NCI-H128 (cell line): ENCODE data around the gene PHF11.

Experiments
- DNase-seq: peaks from one replicate; lab custom pipeline; 2025; ENCODE audit not compliant: unreplicated experiment; lab: John Stamatoyannopoulos, UW

The PHF11 gene

DNA sequence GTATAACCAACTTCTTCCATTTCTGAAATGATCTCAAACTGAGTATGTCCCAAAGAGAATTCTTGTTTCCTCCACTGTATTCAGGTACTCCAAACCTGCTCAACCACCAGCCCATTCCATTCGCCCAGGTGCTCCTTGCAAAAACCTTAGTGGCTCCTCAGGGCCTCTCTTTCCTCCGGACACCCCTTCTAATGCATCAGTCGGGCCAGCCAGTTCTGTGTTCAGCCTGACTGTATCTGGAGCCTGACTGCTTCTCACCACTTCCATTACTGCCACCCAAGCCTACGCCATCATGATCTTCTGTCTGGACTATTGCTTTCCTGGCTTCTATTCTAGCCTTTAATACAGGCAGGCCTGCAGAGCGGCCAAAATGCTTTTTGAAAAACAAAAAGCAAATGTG, 1.5 kb downstream of the PHF11 start:
- no peak for DNase-seq

DNA sequence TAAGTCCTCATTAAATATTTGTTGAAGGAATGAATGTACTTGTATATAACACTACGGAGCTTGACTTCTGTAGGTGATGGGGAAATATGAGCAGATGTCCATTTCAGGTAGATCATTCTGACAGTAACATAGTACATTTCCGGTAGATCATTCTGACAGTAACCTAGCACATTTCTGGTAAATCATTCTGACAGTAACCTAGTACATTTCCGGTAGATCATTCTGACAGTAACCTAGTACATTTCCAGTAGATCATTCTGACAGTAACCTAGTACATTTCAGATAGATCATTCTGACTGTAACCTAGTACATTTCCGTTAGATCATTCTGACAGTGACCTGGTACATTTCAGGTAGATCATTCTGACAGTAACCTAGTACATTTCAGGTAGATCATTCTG, 2.5 kb downstream of the PHF11 start:
- no peak for DNase-seq

DNA sequence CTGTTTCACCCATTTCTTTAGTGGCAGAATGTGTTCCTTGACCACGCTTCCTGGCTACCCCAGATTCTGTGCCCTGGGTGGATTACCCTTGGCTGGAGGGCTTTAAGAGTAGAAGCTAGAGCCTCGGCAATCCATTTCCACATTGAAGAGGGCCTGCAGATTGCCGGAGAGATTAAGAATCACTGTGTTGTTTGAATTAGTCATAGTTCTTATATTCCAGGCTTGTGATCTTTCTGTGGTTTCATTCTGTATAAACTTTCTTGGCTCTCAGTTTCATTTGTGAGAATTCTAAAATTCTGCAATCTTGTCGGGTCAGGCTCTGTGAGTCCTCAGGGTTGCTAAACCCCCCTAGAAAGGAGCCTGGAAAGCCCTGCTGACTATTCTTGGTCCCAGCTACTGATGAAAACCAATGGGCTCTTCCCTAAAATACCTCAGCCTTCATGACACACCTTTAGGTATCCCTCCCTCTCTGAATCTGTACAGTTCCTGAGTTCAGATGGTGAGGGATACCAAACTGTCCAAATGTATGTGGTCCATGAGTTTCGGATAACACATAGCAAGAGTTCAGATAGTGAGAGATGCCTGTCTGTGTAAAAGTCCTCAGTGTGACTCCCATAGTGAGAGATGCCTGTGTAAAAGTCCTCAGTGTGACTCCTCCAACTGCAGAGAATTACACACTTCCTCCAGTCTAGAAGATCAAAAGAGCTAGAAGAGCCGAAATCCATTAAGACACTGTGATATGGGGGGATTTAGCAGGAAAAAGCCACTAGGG, 4.3 kb downstream of the PHF11 start:
- no peak for DNase-seq

DNA sequence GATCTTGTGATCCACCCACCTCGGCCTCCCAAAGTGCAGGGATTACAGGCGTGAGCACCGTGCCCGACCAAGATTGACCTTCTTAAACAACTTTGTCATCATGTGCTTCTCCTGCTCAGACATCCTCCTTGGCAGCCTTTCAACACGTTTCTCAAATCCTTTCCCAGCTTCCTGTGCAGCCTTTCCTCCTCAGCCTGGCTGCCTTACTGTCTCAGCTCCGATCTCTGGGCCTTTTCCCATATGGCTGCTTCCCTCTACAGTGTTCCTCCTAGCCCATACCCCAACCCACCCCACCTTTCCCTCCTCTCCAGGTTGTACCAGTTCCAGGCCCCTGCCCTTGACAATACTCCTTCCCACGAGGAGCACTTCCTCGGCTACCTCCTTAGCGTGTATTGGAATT, 7.2 kb downstream of the PHF11 start:
- no peak for DNase-seq

DNA sequence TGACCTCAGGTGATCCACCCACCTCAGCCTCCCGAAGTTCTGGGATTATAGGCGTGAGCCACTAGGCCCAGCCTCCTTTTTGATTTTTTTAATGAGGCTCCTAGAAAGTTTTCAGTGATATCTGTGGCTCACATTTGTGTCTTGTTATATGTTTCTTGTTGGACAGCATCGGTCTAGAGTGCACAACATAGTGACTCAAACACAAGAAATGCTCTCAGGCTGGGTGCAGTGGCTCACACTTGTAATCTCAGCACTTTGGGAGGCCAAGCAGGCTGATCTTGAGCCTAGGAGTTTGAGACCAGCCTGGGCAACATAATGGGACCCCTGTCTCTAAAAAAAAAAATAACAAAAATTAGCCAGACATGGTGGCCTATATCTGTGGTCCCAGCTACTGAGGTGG, 8.2 kb downstream of the PHF11 start:
- DNase-seq, result no peak

DNA sequence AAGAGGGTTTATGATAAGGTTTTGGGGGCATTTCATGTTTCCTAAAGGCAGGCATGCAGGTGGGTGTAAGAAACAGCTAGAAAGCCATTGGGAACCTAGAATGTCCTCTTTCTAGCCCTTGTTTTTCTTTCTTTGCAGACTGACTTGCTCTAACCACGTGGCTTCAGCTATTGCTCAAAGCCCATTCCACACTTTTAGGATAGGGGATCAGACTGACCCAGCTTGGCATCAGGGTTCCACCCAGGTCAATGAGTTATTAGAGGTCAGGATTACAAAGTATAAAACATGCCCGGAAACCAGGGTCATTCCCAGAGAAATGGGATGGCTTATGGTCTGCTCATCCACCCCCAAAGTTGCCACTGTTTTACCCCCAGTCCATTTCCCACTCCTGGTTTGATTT, 16.8 kb downstream of the PHF11 start:
- no peak for DNase-seq

DNA sequence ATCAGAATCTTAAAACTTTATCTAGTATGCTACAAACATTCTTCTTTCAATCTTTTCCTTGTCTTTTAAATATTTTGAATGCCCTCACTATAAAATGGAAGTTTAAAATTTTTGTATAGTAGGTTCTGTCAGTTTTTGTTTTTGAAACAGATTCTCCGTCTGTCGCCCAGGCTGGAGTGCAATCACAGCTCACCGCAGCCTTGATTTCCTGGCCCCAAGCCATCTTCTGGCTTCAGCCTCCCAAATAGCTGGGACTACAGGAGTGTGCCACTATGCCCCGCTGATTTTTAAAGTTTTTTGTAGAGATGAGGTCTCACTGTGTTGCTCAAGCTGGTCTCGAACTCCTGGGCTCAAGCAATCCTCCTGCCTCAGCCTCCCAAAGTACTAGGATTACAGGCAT, 20.7 kb downstream of the PHF11 start:
- DNase-seq, result no peak

DNA sequence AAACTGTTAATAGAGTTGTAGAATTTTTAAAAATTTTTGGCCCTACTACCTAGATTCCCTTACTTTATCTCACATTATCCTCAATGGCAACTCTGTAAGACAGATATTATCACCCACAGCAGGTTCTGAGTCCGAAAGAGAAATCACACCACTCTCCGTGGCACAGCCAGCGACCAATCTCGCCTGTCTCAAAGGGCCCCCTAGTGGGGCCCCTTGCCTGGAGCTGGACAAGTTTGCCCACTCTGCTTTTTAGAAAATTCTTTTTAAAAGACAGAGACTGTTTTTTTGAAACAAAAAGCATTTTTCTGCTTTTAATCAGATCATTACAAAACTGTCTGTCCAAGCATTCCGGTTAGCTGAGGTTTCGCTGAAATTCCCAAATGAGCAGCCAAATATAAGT, 21.7 kb downstream of the PHF11 start:
- no peak for DNase-seq

DNA sequence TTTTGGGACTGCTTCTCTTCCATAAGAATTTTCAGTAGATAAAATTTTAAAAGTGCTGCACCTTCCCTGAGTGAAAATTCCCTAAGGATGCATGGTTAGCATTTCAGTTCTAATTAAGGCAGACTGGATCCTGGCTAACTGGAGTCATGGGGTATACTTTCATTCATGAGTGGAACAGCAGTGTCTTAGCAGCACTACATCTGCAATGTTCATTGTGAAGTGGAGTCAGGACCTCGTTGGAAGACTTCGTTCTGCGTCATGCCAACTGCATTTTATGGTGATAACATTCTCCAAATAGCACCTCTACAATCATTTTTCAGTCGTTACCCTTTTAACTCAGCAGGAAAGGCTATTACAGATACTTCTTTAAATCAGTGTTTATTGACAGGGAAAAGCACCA, 25.5 kb downstream of the PHF11 start:
- no peak for DNase-seq

DNA sequence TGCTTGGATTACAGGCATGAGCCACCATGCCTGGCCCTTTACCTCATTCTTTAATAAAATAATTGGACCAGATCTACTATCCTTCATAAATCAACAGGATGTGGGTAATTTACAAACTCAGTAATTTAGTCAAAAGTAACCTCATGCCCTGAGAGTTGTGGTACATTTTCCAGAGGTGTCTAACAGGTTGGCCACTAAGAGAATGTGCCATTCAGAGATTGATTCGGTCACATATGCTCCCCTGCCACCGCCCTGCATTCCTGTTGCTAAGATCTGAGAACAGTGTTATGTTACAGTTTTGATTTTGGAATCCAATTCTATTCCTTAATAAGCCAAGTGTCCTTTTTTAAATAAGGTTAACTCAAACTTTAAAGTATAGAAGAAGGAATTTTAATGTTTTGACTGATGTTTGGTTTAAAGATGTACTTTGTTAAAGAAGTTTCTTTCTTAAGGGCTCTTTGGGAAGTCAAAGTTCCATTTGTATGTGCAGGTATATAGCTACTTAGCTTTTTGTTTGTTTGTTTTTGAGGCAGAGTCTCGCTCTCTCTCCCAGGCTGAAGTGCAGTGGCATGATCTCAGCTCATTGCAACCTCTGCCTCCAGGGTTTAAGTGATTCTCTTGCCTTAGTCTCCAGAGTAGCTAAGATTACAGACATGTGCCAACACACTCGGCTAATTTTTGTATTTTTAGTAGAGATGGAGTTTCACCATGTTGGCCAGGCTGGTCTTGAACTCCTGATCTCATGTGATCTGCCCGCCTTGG, 29.2 kb downstream of the PHF11 start:
- no peak for DNase-seq

DNA sequence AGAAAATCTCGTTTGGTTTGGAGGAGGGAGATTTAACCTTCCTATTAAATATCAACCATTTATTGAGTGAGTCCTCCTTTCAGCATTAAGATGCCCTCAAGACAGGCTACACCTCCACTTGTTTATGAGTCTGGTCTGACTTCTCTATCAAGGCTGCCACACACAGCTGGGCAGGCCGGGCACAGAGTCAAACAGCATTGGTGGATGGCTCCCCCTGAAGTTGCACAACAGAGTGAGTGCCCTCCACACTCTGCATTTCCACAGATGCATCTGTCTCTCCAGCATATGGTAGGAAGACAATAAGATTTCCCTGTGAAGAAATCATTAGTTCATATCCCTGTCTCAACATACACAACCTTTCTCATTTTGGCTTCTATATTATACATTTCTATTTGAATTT, 31.4 kb downstream of the PHF11 start:
- DNase-seq, result no peak

DNA sequence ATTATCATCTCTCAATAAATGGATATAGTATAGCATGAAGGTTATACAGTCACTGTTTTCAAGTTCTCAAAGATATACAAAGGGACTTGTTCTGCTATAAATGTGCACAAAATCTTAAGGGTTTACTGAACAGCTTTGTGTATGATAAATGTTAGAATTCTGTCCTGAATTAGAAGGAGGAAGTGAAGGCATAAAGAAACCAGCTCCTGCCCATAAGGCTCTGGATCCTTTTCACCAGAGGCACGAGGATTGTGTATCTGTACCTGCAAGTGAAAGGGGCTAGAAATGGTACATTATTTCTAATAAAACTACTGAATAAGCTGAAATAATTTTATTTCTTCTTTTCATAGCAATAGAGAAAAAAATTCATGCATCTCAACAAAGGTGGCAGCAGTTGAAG, 32.4 kb downstream of the PHF11 start:
- no peak for DNase-seq

DNA sequence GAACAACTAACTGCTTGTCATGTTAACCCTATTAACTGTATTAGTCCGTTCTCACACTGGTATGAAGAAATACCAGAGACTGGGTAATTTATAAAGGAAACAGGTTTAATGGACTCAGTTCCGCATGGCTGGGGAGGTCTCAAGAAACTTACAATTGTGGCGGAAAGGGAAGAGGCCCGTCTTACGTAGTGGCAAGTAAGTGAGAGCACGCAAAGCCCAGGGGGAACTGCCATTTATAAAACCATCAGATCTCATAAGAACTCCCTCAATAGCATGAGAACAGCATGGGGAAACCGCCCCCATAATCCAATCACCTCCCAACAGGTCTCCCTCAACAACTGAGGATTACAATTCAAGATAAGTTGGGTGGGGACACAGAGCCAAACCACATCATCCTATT, 34.7 kb downstream of the PHF11 start:
- no peak for DNase-seq

DNA sequence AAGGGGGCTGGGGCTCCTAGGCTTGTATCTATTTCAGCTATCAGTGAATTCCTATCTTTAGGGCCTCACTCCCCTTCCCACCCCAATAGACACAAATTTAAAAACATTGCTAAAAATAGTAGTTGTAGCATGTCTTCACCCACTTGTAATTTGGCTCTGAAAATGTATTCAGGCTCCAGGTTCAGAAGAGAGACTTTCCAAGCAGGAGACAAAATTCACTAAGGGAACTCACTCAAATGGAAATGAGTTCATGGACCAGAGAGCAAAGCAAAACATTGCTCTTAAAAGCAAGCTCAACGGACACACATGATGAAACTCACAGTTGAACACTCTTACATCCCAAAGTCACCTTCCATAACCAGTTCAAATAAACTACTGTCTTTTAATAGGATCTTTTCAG, 36.8 kb downstream of the PHF11 start:
- no peak for DNase-seq

DNA sequence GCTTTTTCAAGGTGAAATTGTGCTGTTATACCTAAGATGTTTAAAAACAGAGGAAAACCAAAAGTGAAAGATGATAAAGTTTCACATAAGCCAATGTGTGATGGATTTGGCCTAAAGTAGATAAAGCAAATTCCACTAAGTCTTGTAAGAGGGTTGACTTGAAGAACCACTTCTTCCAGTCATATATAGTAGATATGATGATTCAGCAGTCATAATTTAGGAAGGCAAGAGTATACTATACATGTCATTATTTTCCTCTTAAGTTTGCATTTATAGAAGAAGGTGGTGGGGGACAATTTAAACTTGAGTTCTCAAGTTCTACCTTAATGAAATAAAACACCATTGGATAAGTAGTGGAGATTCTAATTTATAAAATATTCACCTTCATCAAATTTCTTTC, 37.3 kb downstream of the PHF11 start:
- no peak for DNase-seq

DNA sequence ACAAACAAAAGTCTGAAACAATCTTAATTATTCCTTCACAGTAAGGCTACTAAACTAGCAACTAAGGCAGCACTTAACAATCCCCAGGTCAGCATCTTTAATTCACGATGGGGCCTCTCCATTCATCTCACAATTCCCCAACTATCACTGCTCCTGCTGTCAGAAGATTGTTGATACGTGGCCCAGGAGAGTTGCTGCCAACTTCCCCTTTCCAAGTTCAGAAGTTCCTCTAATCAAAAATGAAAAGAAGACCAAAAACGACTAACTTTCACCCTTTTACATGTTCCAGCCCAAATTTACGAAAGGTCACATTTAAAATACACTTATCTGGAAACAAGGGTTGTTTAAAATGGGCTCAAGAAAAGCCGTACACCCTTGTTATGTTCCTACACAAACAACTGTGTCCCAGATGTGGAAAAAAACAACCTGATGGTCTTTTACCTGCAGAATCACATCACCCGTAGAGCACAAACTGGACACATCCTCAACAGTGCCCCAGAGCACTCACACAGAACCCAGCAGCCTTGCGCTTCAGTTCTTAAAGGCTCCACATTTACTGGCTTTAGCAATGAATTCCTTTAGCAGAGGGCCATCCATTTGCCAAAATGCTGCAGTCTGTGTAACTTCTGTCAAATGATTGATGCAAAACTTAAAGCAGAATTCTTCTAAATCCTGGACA, 38.0 kb downstream of the PHF11 start:
- no peak for DNase-seq

DNA sequence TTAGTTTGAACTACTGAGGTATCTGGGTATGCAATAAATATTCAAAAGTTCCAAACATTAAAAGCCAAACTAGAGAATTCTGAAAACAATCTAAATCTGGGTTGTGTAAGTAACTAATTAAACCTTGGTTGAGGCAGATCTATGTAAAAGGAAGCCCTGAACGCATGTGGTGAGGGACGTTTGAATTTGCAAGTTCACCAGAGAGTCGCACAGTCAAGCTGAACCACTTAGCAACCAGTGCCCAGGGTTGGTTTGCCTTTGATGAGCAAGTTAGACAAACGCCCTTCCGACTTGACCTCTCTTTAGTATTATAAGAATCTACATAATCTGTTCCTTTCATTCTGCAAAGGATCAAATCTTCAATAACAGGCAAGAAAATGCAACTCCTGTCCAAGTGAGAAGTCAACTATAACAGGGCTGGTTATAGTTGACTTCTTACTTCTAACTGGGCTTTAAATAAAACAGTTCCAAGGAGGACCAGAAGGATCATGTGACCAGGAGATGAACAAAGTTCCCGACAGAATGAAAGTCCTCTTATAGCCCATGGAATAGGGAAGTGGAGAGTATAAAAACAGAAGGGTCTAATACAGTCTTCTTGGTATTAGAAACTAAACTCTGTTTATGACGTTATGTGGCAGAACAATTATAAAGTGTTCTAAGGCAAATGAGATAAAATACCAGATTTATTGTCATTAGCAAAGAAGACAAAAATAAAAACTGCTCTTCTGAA, 40.6 kb downstream of the PHF11 start:
- no peak for DNase-seq

DNA sequence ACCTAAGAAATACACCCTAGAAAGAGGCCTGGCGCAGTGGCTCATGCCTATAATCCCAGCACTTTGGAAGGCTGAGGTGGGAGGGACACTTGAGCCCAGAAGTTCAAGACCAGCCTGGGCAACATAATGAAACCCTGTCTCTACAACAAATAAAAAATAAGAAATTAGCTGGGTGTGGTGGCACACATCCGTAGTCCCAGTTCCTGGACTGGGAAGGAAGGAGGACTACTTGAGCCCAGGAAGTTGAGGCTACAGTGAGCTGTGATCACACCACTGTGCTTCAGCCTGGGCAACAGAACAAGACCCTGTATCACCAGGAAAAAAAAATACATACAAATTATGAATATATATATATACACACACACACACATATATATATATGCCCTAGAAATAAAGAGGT, 42.7 kb downstream of the PHF11 start:
- no peak for DNase-seq

DNA sequence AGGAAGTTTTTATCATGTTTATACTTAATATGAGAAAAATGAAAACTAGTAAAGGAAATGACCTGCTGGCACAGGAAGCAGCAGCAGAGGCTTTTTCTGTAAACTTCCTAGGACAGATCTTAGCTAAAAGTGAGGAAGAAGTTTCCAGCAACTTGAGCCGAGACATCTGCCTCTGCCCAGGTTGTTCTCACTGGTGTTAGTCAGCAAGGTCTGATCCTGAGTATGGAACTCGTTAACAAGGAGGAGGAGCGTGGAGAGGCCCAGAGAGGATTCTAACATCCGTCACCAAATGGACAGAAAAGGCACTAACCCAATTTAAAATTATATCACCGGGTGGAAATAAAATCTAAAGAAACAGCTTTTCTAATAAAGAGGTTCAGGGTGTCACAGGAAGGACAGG, 43.6 kb downstream of the PHF11 start:
- no peak for DNase-seq

DNA sequence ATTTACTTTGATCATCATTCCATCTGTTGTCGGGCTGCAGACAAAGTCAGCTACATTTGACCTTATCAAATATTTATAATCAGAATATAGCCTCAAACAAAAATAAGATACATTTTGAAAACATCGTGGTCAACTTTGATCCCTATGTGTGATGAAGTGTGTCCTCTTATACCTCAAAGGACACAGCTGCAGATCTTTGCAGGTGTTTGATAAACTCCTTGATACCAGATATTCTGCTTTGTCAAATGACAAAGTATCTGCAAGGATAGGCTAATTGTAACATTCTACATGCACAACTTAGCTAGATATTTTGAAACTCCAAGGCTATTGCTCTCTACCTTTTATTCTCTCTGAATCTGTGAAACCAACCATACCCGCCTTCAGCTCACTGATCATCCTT, 44.0 kb downstream of the PHF11 start:
- no peak for DNase-seq

DNA sequence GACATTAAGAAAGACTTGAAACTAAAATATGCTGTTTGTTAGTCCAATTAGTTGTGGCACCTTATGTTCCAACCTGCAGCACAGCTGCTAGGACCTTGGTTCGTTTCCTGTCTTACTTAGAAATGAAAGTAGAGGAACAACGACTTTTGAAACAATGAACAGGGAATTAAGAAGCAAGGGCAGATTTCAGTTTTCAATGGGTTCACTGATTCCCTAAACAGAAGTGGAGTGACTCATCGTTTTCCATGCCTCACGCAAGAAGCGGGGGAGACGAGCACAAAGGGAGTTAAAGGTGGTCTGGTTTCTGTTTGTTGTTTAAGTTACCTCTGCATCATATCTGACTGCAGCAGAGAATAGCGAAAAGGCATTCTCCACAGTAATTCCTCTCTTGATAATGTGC, 44.8 kb downstream of the PHF11 start:
- DNase-seq, result no peak

DNA sequence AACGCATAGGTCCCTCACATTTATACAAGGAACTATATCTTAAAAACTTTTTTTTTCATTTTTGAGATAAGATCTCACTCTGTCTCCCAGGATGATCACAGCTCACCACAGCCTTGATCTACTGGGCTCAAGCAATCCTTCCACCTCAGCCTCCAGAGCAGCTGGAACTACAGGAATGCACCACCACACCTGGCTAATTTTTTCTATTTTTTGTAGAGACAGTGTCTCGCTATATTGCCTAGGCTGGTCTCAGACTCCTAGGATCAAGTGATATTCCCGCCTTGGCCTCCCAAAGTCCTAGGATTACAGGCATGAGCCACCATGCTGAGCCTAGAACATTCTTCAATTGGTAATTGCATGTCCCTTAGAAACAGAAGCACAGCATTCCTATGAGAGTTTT, 47.9 kb downstream of the PHF11 start:
- DNase-seq, result no peak
